ENCODE results near the gene PTPN23.

Gene PTPN23

GRCh38 chr3:47380601-47381316, at the start of gene PTPN23:
TSS of gene PTPN23 (plus strand) at chr3:47381021. CDS start at chr3:47381097, 76 bp downstream.
- Mint-ChIP-seq H3K9me3 (no peaks in the 10 kb centered on the region), H3K4me3 (peak within 1 kb of the TSS; percentile 91), H3K4me1 (peaks cover 42% of the 10 kb centered on the region), H3K36me3 (ENCODE audit: insufficient read depth) (peaks cover 22% of the 10 kb centered on the region), H3K27ac (ENCODE audit: low read depth) (peak within 1 kb of the TSS; percentile 99), H3K27me3 (no peaks in the 10 kb centered on the region)
- DNase-seq (ENCODE audit: low spot score in 2 of 2), result peak; percentile 98
- ATAC-seq (replicated peaks; ENCODE audit: extremely low read depth, poor library complexity, severe bottlenecking), result peak; percentile 79

GRCh38 chr3:47333907-47334306, 46.9 kb upstream of the PTPN23 start:
- H3K27me3 Mint-ChIP-seq, result no peaks in the 10 kb centered on the region

GRCh38 chr3:47337656-47338055, 43.2 kb upstream of the PTPN23 start:
- Mint-ChIP-seq H3K4me3 (no peak overlapping the region), H3K4me1 (no peaks in the 10 kb centered on the region), H3K27me3 (no peaks in the 10 kb centered on the region), H3K36me3 (ENCODE audit: insufficient read depth) (peaks cover 34% of the 10 kb centered on the region), H3K9me3 (no peaks in the 10 kb centered on the region), H3K27ac (ENCODE audit: low read depth) (no peak overlapping the region)
- no peak for ATAC-seq (replicated peaks; ENCODE audit: extremely low read depth, poor library complexity, severe bottlenecking)
- no peak for DNase-seq (ENCODE audit: low spot score in 2 of 2)

More at GRCh38 chr3:47333907-47334306, 46.9 kb upstream of the PTPN23 start:
- Mint-ChIP-seq H3K9me3 (no peaks in the 10 kb centered on the region), H3K4me1 (no peaks in the 10 kb centered on the region), H3K36me3 (ENCODE audit: insufficient read depth) (peaks cover 55% of the 10 kb centered on the region), H3K27ac (ENCODE audit: low read depth) (peak overlapping the region; percentile 26), H3K4me3 (no peak overlapping the region)
- DNase-seq (ENCODE audit: low spot score in 2 of 2) (no peak), ATAC-seq (replicated peaks; ENCODE audit: extremely low read depth, poor library complexity, severe bottlenecking) (no peak)

- no peaks in the 10 kb centered on the region for H3K9me3 Mint-ChIP-seq
- no peak overlapping the region for H3K27ac Mint-ChIP-seq (ENCODE audit: low read depth)
- ATAC-seq (replicated peaks; ENCODE audit: extremely low read depth, poor library complexity, severe bottlenecking) (no peak), DNase-seq (ENCODE audit: low spot score in 2 of 2) (no peak)
- no peaks in the 10 kb centered on the region for H3K4me1 Mint-ChIP-seq
- H3K27me3 Mint-ChIP-seq, result no peaks in the 10 kb centered on the region
- H3K36me3 Mint-ChIP-seq (ENCODE audit: insufficient read depth), result peaks cover 29% of the 10 kb centered on the region
- no peak overlapping the region for H3K4me3 Mint-ChIP-seq
These were observed 40.9 kb upstream of the PTPN23 start for GRCh38 chr3:47339951-47340350.

GRCh38 chr3:47340866-47341265, 40.0 kb upstream of the PTPN23 start:
- H3K36me3 Mint-ChIP-seq (ENCODE audit: insufficient read depth), result peaks cover 33% of the 10 kb centered on the region
- H3K9me3 Mint-ChIP-seq, result no peaks in the 10 kb centered on the region
- H3K27ac Mint-ChIP-seq (ENCODE audit: low read depth), result no peak overlapping the region
- DNase-seq (ENCODE audit: low spot score in 2 of 2), result no peak
- ATAC-seq (replicated peaks; ENCODE audit: extremely low read depth, poor library complexity, severe bottlenecking), result no peak
- no peak overlapping the region for H3K4me3 Mint-ChIP-seq
- no peaks in the 10 kb centered on the region for H3K4me1 Mint-ChIP-seq
- H3K27me3 Mint-ChIP-seq, result no peaks in the 10 kb centered on the region

- ATAC-seq (replicated peaks; ENCODE audit: extremely low read depth, poor library complexity, severe bottlenecking) (no peak), DNase-seq (ENCODE audit: low spot score in 2 of 2) (no peak)
- Mint-ChIP-seq H3K4me3 (no peak overlapping the region), H3K9me3 (no peaks in the 10 kb centered on the region), H3K27me3 (no peaks in the 10 kb centered on the region), H3K27ac (ENCODE audit: low read depth) (peak overlapping the region; percentile 86), H3K36me3 (ENCODE audit: insufficient read depth) (peaks cover 26% of the 10 kb centered on the region), H3K4me1 (no peaks in the 10 kb centered on the region)
These were observed 38.7 kb upstream of the PTPN23 start for GRCh38 chr3:47342151-47342550.

GRCh38 chr3:47342812-47343211, 38.0 kb upstream of the PTPN23 start:
- Mint-ChIP-seq H3K27me3 (no peaks in the 10 kb centered on the region), H3K27ac (ENCODE audit: low read depth) (no peak overlapping the region)
- no peak for ATAC-seq (replicated peaks; ENCODE audit: extremely low read depth, poor library complexity, severe bottlenecking)

GRCh38 chr3:47343471-47343971, 37.3 kb upstream of the PTPN23 start:
- Mint-ChIP-seq H3K27ac (ENCODE audit: low read depth) (no peak overlapping the region), H3K4me1 (no peaks in the 10 kb centered on the region), H3K9me3 (no peaks in the 10 kb centered on the region), H3K27me3 (no peaks in the 10 kb centered on the region), H3K36me3 (ENCODE audit: insufficient read depth) (peaks cover 20% of the 10 kb centered on the region), H3K4me3 (no peak overlapping the region)
- DNase-seq (ENCODE audit: low spot score in 2 of 2) (no peak), ATAC-seq (replicated peaks; ENCODE audit: extremely low read depth, poor library complexity, severe bottlenecking) (no peak)

More at GRCh38 chr3:47342812-47343211, 38.0 kb upstream of the PTPN23 start:
- Mint-ChIP-seq H3K4me1 (no peaks in the 10 kb centered on the region), H3K36me3 (ENCODE audit: insufficient read depth) (peaks cover 24% of the 10 kb centered on the region), H3K4me3 (no peak overlapping the region), H3K9me3 (no peaks in the 10 kb centered on the region)
- no peak for DNase-seq (ENCODE audit: low spot score in 2 of 2)

GRCh38 chr3:47344971-47345370, 35.9 kb upstream of the PTPN23 start:
- Mint-ChIP-seq H3K27me3 (no peaks in the 10 kb centered on the region), H3K27ac (ENCODE audit: low read depth) (no peak overlapping the region), H3K4me1 (no peaks in the 10 kb centered on the region), H3K9me3 (no peaks in the 10 kb centered on the region), H3K4me3 (no peak overlapping the region), H3K36me3 (ENCODE audit: insufficient read depth) (peaks cover 18% of the 10 kb centered on the region)
- ATAC-seq (replicated peaks; ENCODE audit: extremely low read depth, poor library complexity, severe bottlenecking), result no peak
- no peak for DNase-seq (ENCODE audit: low spot score in 2 of 2)

- Mint-ChIP-seq H3K27ac (ENCODE audit: low read depth) (no peak overlapping the region), H3K27me3 (no peaks in the 10 kb centered on the region), H3K4me3 (no peak overlapping the region), H3K9me3 (no peaks in the 10 kb centered on the region), H3K4me1 (no peaks in the 10 kb centered on the region), H3K36me3 (ENCODE audit: insufficient read depth) (peaks cover 14% of the 10 kb centered on the region)
- DNase-seq (ENCODE audit: low spot score in 2 of 2) (no peak), ATAC-seq (replicated peaks; ENCODE audit: extremely low read depth, poor library complexity, severe bottlenecking) (no peak)
These were observed 33.5 kb upstream of the PTPN23 start for GRCh38 chr3:47347217-47347801.

- Mint-ChIP-seq H3K9me3 (no peaks in the 10 kb centered on the region), H3K27ac (ENCODE audit: low read depth) (no peak overlapping the region), H3K27me3 (no peaks in the 10 kb centered on the region), H3K4me1 (no peaks in the 10 kb centered on the region), H3K36me3 (ENCODE audit: insufficient read depth) (peaks cover 12% of the 10 kb centered on the region), H3K4me3 (no peak overlapping the region)
- ATAC-seq (replicated peaks; ENCODE audit: extremely low read depth, poor library complexity, severe bottlenecking) (no peak), DNase-seq (ENCODE audit: low spot score in 2 of 2) (no peak)
These were observed 32.2 kb upstream of the PTPN23 start for GRCh38 chr3:47348411-47349154.

- Mint-ChIP-seq H3K9me3 (peaks cover 1% of the 10 kb centered on the region), H3K4me1 (no peaks in the 10 kb centered on the region), H3K4me3 (no peak overlapping the region), H3K27me3 (no peaks in the 10 kb centered on the region), H3K27ac (ENCODE audit: low read depth) (no peak overlapping the region), H3K36me3 (ENCODE audit: insufficient read depth) (no peaks in the 10 kb centered on the region)
- DNase-seq (ENCODE audit: low spot score in 2 of 2), result no peak
- no peak for ATAC-seq (replicated peaks; ENCODE audit: extremely low read depth, poor library complexity, severe bottlenecking)
These were observed 25.8 kb upstream of the PTPN23 start for GRCh38 chr3:47355010-47355409.

Data from central memory CD8-positive, alpha-beta T cell (primary cell).